Measurements from ENCODE around the gene CPEB3.

The CPEB3 gene

DNA sequence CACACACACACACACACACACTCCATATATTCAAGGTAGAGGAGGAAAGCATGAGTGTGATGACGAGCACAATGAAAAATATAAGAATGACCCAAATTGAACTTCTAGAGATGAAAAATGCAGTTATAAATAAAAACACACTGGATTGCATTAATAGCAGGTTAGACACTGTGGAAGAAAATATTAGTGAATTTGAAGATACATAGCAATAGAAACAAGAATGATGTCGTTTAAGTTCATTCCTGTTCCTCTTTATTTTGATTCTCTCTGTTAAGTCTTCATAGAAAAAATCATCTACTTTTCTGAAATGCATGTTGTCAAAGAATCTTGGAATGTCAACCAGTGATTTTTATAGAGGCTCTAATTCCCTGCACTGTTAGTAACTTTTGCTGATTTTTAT lies 288.9 kb downstream of the CPEB3 start:
- TF ChIP-seq, protein P1, sequence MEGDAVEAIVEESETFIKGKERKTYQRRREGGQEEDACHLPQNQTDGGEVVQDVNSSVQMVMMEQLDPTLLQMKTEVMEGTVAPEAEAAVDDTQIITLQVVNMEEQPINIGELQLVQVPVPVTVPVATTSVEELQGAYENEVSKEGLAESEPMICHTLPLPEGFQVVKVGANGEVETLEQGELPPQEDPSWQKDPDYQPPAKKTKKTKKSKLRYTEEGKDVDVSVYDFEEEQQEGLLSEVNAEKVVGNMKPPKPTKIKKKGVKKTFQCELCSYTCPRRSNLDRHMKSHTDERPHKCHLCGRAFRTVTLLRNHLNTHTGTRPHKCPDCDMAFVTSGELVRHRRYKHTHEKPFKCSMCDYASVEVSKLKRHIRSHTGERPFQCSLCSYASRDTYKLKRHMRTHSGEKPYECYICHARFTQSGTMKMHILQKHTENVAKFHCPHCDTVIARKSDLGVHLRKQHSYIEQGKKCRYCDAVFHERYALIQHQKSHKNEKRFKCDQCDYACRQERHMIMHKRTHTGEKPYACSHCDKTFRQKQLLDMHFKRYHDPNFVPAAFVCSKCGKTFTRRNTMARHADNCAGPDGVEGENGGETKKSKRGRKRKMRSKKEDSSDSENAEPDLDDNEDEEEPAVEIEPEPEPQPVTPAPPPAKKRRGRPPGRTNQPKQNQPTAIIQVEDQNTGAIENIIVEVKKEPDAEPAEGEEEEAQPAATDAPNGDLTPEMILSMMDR (IDR thresholded peaks at IDR 0.05; ENCODE audit: low read depth, low read length, missing control alignments): no peak
- no peak overlapping the region for H3K4me3 ChIP-seq (ENCODE audit: low read depth, low read length)
- DNase-seq (ENCODE audit: low read depth): no peak

DNA sequence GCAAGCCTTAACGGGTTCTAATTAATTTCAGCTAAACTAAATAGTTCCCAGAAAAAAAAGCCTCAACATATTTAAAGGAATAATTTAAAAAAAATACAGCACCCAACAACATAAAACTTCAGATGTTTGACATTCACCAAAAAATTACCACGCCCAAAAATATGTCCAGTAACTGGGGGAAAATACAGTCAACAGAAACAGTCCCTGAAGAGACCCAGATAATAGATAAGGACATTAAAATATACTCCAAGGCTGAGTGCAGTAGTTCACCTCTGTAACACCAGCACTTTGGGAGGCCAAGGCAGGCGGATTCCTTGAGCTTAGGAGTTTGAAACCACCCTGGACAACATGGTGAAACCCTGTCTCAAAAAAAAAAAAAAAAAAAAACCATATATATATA lies 289.3 kb downstream of the CPEB3 start:
- no peak for DNase-seq (ENCODE audit: low read depth)
- no peak overlapping the region for H3K4me3 ChIP-seq (ENCODE audit: low read depth, low read length)
- TF ChIP-seq, protein P1 (IDR thresholded peaks at IDR 0.05; ENCODE audit: low read depth, low read length, missing control alignments): no peak

Data from GM12864 (cell line).